Activated T-helper 9 cell treated with anti-CD3 and anti-CD28 coated beads, Interleukin-2, amount 50 U/mL, for 16 hours (primary cell): ENCODE measurements around the gene KRT12.

ENCODE experiments used
- DNase-seq: peaks from one replicate; pipeline ENCODE4 v3.0.0-alpha.2; 2020; ENCODE audit warnings: low read depth

KRT12 gene

GRCh38 chr17:40866838-40867237 is at the start of gene KRT12:
TSS of gene KRT12 (minus strand) at chr17:40867223. CDS start at chr17:40867186, 37 bp downstream.
- DNase-seq, result no peak

GRCh38 chr17:40916366-40916765 is 49.3 kb upstream of the KRT12 start:
- no peak for DNase-seq

- no peak for DNase-seq
These were observed 48.8 kb upstream of the KRT12 start for GRCh38 chr17:40915721-40916256.

- no peak for DNase-seq
These were observed 48.2 kb upstream of the KRT12 start for GRCh38 chr17:40915199-40915661.

- DNase-seq, result no peak
These were observed 47.2 kb upstream of the KRT12 start for GRCh38 chr17:40914075-40914855.

GRCh38 chr17:40912486-40913210 is 45.6 kb upstream of the KRT12 start:
- no peak for DNase-seq

- DNase-seq, result no peak
These were observed 43.4 kb upstream of the KRT12 start for GRCh38 chr17:40910441-40910841.

- DNase-seq, result no peak
These were observed 42.7 kb upstream of the KRT12 start for GRCh38 chr17:40909755-40910154.

- peak; percentile 40 for DNase-seq
These were observed 42.3 kb upstream of the KRT12 start for GRCh38 chr17:40909351-40909750.

GRCh38 chr17:40906613-40907012 is 39.6 kb upstream of the KRT12 start:
- no peak for DNase-seq

- no peak for DNase-seq
These were observed 38.3 kb upstream of the KRT12 start for GRCh38 chr17:40905370-40905769.

GRCh38 chr17:40903129-40903847 is 36.3 kb upstream of the KRT12 start:
- no peak for DNase-seq

- DNase-seq, result no peak
These were observed 35.5 kb upstream of the KRT12 start for GRCh38 chr17:40902498-40902897.

GRCh38 chr17:40901981-40902474 is 35.0 kb upstream of the KRT12 start:
- no peak for DNase-seq

- no peak for DNase-seq
These were observed 33.9 kb upstream of the KRT12 start for GRCh38 chr17:40900809-40901356.

GRCh38 chr17:40896916-40897455 is 30.0 kb upstream of the KRT12 start:
- no peak for DNase-seq

- DNase-seq, result no peak
These were observed 28.2 kb upstream of the KRT12 start for GRCh38 chr17:40895106-40895730.

GRCh38 chr17:40888196-40888720 is 21.2 kb upstream of the KRT12 start:
- DNase-seq, result no peak

GRCh38 chr17:40886090-40886489 is 19.1 kb upstream of the KRT12 start:
- DNase-seq, result no peak

GRCh38 chr17:40884708-40885512 is 17.9 kb upstream of the KRT12 start, which contains the start of gene KRT20:
TSS of gene KRT20 (minus strand) at chr17:40885242. CDS start at chr17:40885185, 57 bp downstream.
- no peak for DNase-seq
